OCI-LY3 (cell line): ENCODE measurements around the gene HS6ST2.

Experiments used
- EZH2phosphoT487 ChIP-seq: fragments of 200-600 bp; shearing (Covaris generic); IDR thresholded peaks from 2 replicates; pipeline ENCODE4 v1.6.1; 2018; ENCODE audit warnings: antibody characterized with exemption, mixed run types, low read depth
- TF ChIP-seq, protein P1 (sequence below): fragments of 200-600, 300-600 bp; sonication (generic); IDR thresholded peaks from 2 replicates; pipeline ENCODE4 v1.5.1; 2014; ENCODE audit warnings: antibody characterized with exemption, low read length, low read depth

DNA sequence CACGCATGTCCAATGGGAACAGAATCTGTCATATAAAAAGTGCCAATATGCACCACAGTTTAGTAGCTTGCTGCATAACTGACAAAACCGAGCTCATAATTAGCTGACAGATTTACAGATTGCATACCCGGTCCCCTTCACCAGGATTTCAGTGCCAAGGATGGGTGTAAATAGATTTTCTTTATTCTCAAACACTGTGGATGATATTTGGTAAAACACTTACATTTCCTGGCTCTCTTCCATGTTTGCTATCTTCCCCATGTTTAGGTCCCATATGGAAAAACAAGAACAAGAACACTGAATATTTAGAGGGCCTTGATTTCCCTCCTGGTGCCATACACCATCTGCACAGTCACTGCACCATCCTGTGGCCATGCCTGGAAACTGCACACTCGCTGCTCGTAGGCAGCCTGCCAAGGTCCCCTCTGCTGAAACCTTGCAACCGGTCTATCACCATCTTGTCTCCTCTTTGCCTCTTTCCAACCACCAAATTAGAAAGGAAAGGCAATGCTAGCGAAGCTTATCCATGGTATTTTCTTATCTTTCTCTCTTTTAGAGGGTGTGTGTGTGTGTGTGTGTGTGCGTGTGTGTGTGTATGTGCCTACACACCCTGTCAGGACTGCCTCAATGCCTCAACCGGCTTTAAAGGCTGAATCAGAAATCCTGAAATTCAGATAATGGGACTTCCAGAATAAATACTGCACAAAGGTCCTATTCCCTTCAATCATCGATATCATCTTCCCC, 345.4 kb downstream of the HS6ST2 start:
- TF ChIP-seq, protein P1, sequence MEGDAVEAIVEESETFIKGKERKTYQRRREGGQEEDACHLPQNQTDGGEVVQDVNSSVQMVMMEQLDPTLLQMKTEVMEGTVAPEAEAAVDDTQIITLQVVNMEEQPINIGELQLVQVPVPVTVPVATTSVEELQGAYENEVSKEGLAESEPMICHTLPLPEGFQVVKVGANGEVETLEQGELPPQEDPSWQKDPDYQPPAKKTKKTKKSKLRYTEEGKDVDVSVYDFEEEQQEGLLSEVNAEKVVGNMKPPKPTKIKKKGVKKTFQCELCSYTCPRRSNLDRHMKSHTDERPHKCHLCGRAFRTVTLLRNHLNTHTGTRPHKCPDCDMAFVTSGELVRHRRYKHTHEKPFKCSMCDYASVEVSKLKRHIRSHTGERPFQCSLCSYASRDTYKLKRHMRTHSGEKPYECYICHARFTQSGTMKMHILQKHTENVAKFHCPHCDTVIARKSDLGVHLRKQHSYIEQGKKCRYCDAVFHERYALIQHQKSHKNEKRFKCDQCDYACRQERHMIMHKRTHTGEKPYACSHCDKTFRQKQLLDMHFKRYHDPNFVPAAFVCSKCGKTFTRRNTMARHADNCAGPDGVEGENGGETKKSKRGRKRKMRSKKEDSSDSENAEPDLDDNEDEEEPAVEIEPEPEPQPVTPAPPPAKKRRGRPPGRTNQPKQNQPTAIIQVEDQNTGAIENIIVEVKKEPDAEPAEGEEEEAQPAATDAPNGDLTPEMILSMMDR: peak; percentile 80
- TF ChIP-seq EZH2phosphoT487: no peak
